ENCODE measurements around the gene PPP1R12B.

PPP1R12B gene

DNA sequence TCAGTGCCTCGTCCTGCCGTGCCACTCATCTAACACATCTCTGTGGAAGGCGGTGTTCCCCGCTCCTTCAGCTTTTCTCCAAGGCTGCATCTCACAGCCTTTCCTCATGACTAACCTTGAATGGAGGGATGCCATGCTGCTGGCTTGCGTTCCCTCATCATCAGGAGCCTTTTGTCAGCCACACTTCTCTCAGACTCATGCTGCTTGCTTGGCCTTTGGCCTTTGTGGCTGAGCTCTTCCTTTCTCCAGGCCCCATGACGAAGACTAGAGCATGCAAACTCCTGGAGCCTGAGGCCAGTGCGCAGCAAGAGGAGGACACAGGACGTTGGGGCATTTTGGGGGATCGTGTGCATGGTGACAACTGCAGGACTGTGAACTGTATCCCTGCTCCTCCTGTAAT lies 291.0 kb downstream of the PPP1R12B start:
- DNase-seq: no peak

DNA sequence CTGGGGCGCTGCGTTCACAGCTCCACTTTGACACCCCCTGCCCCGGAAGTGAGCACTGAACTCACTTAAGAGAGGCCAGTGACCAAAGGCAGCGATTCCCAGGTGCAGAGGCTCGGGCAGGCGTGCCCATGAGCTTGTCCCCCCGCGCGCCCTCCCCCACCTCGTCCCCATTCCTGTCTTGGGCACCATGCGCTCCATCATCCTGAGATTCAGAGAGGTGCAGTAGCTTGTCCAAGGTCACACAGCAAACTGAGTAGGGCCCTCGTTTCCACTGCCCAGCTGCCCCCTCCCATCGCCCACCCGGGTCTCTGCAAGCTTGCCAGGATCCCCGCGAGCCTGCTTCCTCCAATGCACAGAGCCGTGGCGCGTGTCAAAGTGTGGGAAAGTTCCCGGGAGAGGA lies 293.7 kb downstream of the PPP1R12B start:
- DNase-seq: no peak

Measured in hematopoietic multipotent progenitor cell treated with erythropoietin and hydrocortisone succinate and interleukin-3 and kit ligand, for 4 days (in vitro differentiated cells).